ENCODE results near the gene ELF5.

- TF ChIP-seq POLR2AphosphoS5 (IDR thresholded peaks at IDR 0.05) (no peak), CTCF (IDR thresholded peaks at IDR 0.05) (no peak), EP300 (IDR thresholded peaks at IDR 0.05) (no peak), POLR2A (IDR thresholded peaks at IDR 0.05) (no peak)
Observed at GRCh38 chr11:34522188-34522587, 8.6 kb upstream of the ELF5 start.
